Activated CD8-positive, alpha-beta memory T cell treated with anti-CD3 and anti-CD28 coated beads for 36 hours (primary cell): ENCODE results near the gene PIGC. TPM values are rescaled to one million over a fixed set of nuclear protein-coding genes. Genes with fewer than 3 reads are reported as not detected.

Experiments
- CTCF ChIA-PET: fragments of 350-600 bp; sonication (Branson Sonifier 250); formaldehyde crosslinking; loops from one replicate; lab custom pipeline; 2021; ENCODE audit warnings: antibody characterized with exemption; lab: Charles Lee
- POLR2A ChIA-PET: fragments of 350-600 bp; sonication (Branson Sonifier 250); formaldehyde crosslinking; loops from one replicate; lab custom pipeline; 2021; ENCODE audit warnings: antibody characterized with exemption; lab: Charles Lee
- total RNA-seq, 2 experiments: library from RNA; stranded (reverse); gene quantifications; one replicate each; pipeline ENCODE4 v1.2.3, GENCODE V29; 2021

Gene PIGC
- total RNA-seq, 2 experiments from 2014 or later = 21.4 to 23.5 TPM

DNA sequence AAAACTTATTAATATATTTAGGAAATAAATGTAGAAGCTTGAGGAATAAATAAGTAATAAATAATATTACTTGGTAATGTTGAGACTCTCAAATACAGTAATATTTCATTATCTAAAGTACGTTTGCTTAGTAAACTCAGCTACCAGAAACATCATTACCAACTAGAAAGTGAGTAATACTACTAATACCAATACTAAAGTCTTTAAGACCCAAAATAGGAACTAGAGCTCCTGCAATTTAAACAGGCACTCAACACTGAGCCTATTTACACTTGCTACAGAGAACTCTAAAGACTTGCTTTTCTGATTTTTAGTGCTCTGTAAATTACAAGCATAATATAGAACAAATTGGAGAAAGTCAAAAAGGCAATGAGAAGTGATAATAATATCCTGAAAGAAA, 36.9 kb downstream of the PIGC start:
- ChIA-PET CTCF (no interaction called here), POLR2A (no interaction called here)

DNA sequence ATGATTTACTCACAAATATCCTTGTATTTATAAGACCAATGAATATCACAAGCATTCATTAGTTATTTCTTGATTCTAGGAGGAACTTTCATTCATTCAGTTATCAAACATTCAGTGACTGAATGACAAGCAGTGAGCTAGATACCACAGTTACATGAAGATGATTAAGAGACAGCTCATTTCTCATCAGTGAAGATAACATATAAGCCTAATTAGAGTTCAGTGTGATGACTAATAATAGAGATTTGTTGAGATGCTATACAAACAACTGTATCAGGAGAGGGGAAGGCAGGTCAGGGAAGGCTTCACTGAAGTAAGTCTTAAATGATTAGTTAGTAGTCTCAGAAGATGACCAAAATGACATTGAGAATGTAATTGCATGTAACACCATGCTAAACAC, 38.0 kb downstream of the PIGC start:
- ChIA-PET CTCF (interaction anchor here (0.6 to 1.5 kb wide), 2 partner anchors 10 to 24 kb away, joined by 3 to 4 read pairs; no protein-coding TSS in a partner anchor), POLR2A (no interaction called here)

DNA sequence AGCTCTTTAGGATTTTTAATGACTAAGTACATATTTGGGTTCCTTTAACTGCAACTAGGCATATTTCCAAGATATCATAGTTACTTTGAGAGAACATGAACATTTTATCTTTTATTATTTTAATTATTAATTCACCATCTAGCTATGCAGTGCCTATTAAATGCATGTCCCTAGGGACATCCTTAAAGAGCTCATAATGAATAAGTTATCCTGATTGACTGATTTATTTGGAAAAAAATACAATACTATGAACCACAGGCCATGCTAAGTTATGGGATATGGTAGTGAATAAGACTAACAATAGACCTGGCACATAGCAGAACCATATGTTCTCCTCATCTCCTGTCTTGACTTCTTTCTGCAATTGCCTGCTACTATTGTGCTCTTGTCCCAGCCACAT, 39.7 kb downstream of the PIGC start:
- POLR2A ChIA-PET = no interaction called here

DNA sequence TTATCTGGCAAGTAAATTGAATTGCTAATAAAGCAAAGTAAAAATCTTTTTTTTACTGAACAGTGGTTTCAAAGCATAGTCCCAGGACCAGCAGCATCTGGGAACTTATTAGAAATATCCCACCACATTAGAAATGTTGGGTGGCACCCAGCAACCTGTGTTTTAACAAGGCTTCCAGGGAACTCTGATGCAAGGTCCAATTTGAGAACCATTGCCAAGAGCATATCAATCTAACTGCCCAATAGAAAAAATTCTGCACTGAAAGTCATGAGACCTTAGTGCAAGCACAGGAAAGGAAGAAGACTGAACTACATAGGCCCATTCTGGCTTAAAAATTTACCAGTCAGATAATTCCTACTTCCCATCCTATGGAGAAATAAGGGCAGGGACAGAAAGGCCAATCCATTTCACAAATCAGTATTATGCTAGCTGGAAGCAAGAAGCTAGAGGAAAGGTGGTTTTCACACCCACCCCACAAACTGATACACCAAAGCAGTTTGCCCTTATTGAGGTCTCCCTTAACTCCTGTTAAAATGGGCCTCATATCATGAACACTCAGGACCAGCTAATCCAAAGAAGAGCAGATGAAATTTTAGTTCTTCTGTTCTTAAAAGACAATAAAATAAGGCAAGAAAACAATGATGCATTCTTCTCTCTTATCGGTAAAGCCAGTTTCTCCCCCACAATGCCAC, 40.8 kb downstream of the PIGC start:
- ChIA-PET CTCF (interaction anchor here (0.6 kb wide), 2 partner anchors 27 to 1354 kb away, joined by 3 read pairs; no protein-coding TSS in a partner anchor), POLR2A (no interaction called here)

More for the DNA sequence above, 39.7 kb downstream of the PIGC start:
- CTCF ChIA-PET = no interaction called here

DNA sequence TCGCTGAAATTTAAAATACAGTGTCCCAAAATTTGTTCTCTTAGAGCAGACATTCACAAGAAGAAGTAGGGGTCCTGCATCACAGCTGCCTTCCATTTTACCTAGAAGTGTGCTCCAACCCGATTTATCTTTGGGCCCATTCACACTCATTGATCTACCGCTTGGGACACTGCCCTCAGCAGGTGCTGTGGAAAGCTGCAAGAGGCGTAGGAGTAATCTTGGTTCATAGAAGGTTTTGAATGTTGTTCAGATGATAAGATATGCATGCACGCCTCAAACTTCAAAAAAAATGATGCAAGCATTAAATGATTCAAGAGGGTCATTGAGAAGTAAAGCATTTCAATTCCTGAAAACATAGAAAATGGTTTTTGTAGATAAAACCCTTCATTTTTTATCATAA, 42.0 kb downstream of the PIGC start:
- CTCF ChIA-PET = no interaction called here
- POLR2A ChIA-PET = no interaction called here

DNA sequence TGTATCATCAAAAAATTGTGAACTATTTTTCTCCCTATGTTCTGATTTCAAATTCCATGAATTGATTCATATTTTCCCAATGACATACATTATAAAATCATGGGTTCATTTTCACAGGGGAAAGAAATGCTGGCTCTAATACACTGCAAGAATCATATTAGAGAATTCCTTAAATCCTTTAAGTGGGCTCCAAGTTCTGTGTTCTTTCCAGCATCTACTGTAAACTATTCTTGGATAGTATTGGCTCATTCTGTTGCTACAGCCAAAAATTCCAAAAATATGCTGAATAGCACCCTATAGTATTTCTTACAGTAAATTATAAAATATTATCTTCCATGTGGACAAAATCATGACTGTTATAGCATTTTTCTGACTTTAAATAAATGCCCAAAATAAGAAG, 42.4 kb downstream of the PIGC start:
- POLR2A ChIA-PET = no interaction called here
- CTCF ChIA-PET = no interaction called here

DNA sequence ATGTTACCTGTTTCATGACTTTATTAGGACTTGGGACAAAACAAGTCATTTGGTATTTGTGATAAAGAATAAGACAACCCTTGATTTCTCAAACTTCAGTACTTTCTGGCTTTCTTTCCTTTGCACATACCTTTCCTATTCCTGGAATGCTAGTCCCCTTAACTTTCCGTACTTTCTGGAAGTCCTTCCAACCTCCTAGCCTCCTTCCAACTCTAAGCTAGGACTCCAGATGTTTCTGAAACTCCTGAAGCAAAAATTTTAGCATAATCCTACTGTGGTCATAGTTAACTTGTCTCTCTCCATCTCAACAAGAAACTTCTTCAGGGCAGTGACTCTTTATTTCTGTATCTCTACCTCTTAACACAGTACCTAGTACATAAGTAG, 43.2 kb downstream of the PIGC start:
- CTCF ChIA-PET = no interaction called here

DNA sequence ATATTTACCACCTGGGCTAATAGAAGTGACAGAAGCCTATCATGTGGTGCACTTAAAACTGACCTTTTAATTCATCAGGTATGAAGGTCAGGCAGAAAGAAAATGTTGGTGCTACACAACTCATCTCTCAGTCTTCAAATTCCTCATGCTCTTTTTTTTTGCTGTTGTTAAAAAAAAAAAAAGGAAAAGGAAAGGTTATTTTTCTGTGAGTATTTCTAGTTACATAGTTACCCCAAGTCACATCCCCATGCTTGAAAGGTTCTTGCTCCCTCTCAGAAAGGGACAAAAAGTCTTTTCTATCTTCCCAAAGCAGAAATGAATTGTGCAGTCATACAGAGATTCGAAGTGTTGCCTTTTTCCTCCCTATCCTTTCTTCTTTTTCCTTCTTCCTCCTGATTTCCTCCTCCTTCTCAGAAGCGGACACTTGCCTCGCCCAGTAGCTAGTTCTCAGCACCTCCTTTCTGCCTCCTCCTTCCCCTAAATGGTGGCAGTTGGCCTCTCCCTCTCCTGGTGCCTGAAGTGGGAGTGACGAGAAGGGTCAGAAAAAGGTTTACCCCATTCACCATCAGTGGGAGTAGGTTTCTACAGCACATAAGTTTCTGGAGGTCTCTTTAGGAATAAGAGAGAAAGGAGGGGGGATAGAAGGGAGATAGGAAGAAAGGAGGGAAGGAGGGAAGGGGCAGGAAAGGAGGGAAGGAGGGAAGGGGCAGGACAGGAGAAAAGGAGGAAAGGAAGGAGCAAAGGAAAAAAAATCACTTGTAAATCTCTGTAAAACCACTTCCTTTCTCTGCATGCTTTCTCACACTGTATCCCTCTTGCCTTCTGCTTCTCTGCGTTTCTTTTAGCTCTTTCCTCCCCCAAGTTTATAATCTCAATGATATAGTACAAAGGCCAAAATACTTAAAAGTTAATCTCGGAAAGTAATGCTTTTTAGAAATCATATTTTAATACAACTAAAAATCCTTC, 43.8 kb downstream of the PIGC start:
- CTCF ChIA-PET = interaction anchor here (0.6 to 2.3 kb wide), 10 partner anchors 12 to 397 kb away, joined by 3 to 9 read pairs (median 3); no protein-coding TSS in a partner anchor
- POLR2A ChIA-PET = interaction anchor here (0.7 to 1.2 kb wide), 2 partner anchors 19 to 62 kb away, joined by 3 read pairs; no protein-coding TSS in a partner anchor

More for the DNA sequence above, 43.2 kb downstream of the PIGC start:
- POLR2A ChIA-PET = no interaction called here

DNA sequence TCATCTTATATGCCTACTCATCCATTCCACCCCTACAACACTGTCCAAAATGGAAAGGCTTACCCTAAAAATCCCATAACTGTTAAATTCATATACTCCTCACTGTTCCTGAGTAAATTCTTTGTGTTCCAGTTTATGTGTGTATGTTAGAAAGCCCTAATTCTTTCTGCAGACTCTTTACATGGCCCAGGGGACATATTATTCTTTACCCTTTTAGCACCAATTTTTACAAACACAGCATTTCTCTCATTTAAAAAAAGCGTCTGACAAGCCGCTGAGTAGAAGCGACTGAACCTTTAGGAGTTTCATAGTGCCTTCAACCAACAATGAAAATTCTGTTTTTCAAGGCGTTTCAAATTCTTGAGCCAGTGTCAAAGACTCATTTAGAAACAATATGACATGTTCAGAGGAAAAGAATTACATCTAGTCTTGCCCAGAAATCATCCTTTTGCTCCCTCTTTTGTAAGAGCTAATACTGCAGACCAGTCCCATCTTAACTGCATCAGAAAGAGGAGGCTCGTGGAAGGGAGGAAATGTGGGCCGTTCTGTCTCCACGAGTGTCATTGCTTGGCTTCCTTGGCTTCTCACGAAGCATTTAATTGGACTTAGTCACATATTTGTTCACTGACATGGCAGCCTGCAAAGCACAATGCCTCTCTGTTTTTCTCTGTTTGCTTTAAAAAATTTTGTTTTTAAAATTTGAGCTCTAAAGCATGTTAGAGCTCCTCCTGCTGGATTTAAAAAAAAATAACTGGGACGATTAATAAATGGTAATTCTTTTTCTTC, 44.7 kb downstream of the PIGC start:
- ChIA-PET POLR2A (interaction anchor here (0.7 to 1.2 kb wide), 2 partner anchors 19 to 61 kb away, joined by 3 read pairs; no protein-coding TSS in a partner anchor), CTCF (interaction anchor here (0.6 to 2.3 kb wide), 9 partner anchors 12 to 397 kb away, joined by 3 to 9 read pairs (median 3); no protein-coding TSS in a partner anchor)

DNA sequence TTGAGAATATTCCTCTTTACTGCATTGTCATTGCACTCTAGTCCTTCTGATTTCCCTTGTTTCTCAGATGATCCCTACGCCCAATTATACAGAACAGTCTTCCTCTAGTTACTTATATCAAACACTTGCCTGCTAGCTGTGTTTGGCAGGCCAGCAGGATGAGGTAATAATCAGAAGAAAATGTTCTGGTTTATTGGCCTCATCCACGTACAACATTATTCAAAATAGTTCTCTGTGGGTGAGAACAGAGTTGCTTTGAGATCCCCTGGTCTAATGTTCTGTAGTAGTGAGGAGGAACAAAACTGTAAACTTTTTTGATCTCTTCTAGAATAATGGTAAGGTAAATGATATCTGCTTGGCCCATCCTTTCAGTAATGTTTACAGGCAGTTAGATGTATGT, 45.7 kb downstream of the PIGC start:
- CTCF ChIA-PET = interaction anchor here (2.3 kb wide), 1 partner anchor 396 kb away, joined by 9 read pairs; no protein-coding TSS in a partner anchor
- POLR2A ChIA-PET = no interaction called here

DNA sequence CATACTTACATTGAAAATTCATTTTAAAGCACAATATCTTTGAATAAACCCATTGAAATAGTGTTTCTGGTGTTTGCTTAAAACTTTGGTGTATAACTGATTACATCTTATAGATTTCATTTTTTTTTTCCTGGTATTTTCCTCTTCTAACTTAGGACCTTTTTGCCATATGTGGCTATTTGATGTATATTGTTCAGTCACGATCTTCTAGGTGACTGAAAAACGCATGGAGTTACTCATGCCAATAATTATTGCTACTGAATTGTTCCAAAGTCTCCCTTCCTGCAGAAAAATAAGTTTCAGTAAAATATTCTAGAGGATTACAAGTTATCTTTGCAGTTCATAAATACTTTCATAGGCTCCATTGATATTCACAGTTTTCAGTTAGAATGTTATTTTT, 46.2 kb downstream of the PIGC start:
- POLR2A ChIA-PET = no interaction called here
- CTCF ChIA-PET = interaction anchor here (0.8 to 2.3 kb wide), 3 partner anchors 45 to 395 kb away, joined by 3 to 9 read pairs (median 3); no protein-coding TSS in a partner anchor

DNA sequence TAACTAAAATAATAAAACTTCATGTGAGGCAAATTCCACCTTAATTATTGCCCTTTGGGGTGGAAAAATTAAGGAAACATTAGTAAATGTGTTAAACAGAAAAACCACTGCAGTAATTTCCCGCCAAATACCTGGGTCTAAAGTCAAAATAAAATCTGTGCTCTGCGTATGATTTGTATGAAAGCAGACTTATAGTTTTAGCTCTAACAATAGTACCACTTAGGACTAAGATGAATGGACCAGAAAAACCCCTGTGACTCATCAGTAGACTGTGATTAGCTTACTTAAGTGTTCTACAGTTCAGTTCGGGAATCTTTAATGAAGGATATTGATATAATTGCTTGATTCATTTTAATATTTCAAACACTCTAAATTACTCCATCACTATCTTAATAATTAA, 46.6 kb downstream of the PIGC start:
- ChIA-PET POLR2A (no interaction called here), CTCF (interaction anchor here (0.8 to 1.0 kb wide), 2 partner anchors 46 to 59 kb away, joined by 3 read pairs; no protein-coding TSS in a partner anchor)

DNA sequence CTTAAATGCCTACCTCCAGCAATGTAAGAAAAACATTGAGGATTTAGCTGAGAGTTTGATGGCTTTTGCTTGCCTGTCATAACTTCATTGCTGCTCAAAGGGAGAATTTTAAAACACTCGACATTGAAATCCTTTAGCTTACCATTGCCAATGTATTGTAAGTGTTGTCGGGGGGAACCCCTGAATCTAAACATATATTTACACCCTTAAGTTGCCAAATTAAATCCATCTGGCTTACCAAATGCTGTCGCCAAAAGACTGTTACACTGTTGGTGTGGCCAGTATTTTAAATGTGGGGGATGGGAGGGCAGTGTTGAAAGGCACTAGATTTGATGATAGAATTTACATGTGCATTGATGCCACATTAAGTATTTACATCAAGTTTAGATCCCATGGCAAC, 48.3 kb downstream of the PIGC start:
- POLR2A ChIA-PET = no interaction called here
- CTCF ChIA-PET = interaction anchor here (2.9 kb wide), 1 partner anchor 37 kb away, joined by 10 read pairs; no protein-coding TSS in a partner anchor

DNA sequence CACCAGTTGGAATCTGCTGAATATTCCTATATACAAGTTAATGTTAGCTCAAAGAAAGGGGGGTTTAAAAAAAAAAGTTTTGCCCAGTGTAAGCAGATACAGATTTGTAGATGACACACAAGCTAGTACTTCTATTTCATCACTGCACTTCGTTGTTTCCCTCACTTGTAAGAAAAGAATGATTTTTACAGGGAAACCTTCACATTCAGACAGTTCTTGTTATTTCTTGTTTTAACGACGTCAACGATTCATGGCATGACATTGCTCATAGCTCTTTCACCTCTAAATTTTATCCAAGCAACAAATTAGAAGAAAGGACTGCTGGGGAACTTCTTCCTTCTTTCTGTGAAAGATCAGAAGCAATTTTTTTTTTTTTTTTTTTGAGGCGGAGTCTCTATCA, 49.1 kb downstream of the PIGC start:
- ChIA-PET POLR2A (interaction anchor here (0.6 to 1.1 kb wide), 2 partner anchors 57 to 211 kb away, joined by 3 read pairs; no protein-coding TSS in a partner anchor), CTCF (interaction anchor here (0.6 to 2.9 kb wide), 2 partner anchors 36 to 1600 kb away, joined by 3 to 10 read pairs; no protein-coding TSS in a partner anchor)

DNA sequence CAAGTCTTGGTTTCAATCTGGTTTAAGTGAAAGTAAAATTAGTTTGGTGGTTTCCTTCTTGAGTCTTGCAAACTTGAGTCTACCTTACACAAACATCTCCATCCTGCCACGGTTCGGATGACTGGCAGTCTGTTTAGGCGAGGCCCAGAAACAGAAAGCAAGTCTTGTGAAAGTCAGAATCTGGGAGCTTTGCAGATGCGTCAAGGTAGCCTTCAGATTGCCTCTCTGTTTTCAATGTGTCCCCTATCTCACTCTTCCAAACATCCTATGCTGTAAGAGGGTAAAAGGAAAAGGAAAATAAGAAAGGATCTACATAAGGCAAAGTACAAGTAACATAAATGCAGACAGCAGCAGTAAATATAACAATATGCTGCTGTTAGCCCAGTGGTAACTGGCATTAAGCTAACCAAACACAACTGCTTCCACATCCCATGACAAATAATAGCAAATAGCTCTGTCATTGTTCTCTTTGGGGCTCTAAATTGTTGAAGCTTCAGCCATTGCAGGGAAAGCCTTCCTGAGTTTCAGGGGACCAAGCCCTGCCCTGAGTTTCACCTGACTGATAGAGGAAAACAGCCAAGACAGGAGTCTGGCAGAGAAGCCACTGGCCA, 49.6 kb downstream of the PIGC start:
- CTCF ChIA-PET = interaction anchor here (2.9 kb wide), 1 partner anchor 36 kb away, joined by 10 read pairs; no protein-coding TSS in a partner anchor
- POLR2A ChIA-PET = interaction anchor here (0.6 to 1.1 kb wide), 2 partner anchors 56 to 211 kb away, joined by 3 read pairs; no protein-coding TSS in a partner anchor

DNA sequence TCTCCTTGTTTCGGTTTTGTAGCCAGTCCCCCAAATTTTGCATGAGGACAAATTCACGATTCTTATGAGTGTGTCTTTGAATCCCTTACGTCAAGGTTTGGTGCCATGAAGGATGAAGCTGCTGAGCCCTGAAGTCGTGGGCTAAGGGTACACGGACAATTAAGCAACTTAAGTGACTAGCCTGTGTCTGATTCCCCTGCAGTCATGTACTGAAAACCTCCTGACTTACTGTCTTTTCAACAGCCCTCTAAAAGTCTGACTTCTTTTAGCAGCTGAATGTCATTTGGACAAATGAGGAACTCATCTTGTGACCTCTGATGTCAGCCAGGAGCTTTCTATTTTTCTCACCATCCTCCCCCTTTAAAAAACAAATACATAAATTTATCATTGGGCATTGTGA, 50.5 kb downstream of the PIGC start:
- ChIA-PET POLR2A (no interaction called here), CTCF (interaction anchor here (2.9 kb wide), 1 partner anchor 35 kb away, joined by 10 read pairs; no protein-coding TSS in a partner anchor)

DNA sequence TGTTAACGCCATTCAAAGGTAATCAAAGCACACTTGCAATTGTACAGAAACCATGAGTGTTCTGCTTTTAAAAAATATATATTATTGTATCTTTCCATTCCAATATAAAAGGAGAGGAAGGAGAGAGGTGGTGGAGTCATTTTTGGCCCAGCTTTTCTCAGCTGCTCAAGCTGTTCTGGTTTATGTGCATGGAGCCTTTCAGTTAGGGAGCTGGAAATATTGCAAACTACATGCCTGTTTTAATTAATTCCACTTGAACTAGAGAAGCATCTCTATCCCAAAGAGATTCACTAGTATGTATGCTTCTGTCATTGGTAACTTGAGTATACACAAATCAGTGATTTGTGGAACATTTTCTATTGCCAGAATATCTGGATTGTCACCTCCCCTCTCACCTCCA, 51.9 kb downstream of the PIGC start:
- ChIA-PET POLR2A (no interaction called here), CTCF (no interaction called here)
